HG02885 (cell line): Measurements from ENCODE around the gene BLTP2.

Experiments used
- ATAC-seq: cut with Tn5 transposase; IDR thresholded peaks from one replicate; pipeline ENCODE4 v1.9.1; 2021; ENCODE audit warnings: mild to moderate bottlenecking; ENCODE audit not compliant: unreplicated experiment, poor library complexity

BLTP2 gene

GRCh38 chr17:28648698-28649097 lies 3.7 kb upstream of the BLTP2 start:
- no peak for ATAC-seq

- no peak for ATAC-seq
These were observed 1.2 kb upstream of the BLTP2 start for GRCh38 chr17:28646039-28646754.

GRCh38 chr17:28645576-28645939 lies 600 bp upstream of the BLTP2 start:
- no peak for ATAC-seq

GRCh38 chr17:28643983-28644786 lies 773 bp downstream of the BLTP2 start:
- peak; percentile 8 for ATAC-seq

GRCh38 chr17:28641579-28641978 lies 3.4 kb downstream of the BLTP2 start:
- ATAC-seq: no peak

- no peak for ATAC-seq
These were observed 9.5 kb downstream of the BLTP2 start for GRCh38 chr17:28635506-28635905.

GRCh38 chr17:28634206-28634865 lies 10.6 kb downstream of the BLTP2 start:
- ATAC-seq: no peak

GRCh38 chr17:28626818-28627217 lies 18.1 kb downstream of the BLTP2 start:
- ATAC-seq: no peak

GRCh38 chr17:28624148-28624547 lies 20.8 kb downstream of the BLTP2 start:
- no peak for ATAC-seq

GRCh38 chr17:28623696-28624095 lies 21.3 kb downstream of the BLTP2 start:
- ATAC-seq: no peak

- no peak for ATAC-seq
These were observed 22.8 kb downstream of the BLTP2 start for GRCh38 chr17:28622186-28622585.

GRCh38 chr17:28620010-28620409 lies 24.9 kb downstream of the BLTP2 start:
- no peak for ATAC-seq

GRCh38 chr17:28618464-28618863 lies 26.5 kb downstream of the BLTP2 start:
- no peak for ATAC-seq

GRCh38 chr17:28616281-28616680 lies 28.7 kb downstream of the BLTP2 start:
- no peak for ATAC-seq

GRCh38 chr17:28615260-28615940 lies 29.6 kb downstream of the BLTP2 start:
- no peak for ATAC-seq

- no peak for ATAC-seq
These were observed 31.0 kb downstream of the BLTP2 start, which contains the start of gene RSKR for GRCh38 chr17:28613931-28614381. RSKR (minus strand) TSS chr17:28614185; CDS start chr17:28614161, 24 bp downstream.

GRCh38 chr17:28612936-28613872 lies 31.8 kb downstream of the BLTP2 start:
- no peak for ATAC-seq

GRCh38 chr17:28612531-28612930 lies 32.4 kb downstream of the BLTP2 start:
- ATAC-seq: no peak

- ATAC-seq: no peak
These were observed 34.6 kb downstream of the BLTP2 start for GRCh38 chr17:28610376-28610775.
